GM21390 (cell line): ENCODE data around the gene NSD2.

ENCODE experiments used
- ATAC-seq: cut with Tn5 transposase; IDR thresholded peaks from one replicate; pipeline ENCODE4 v1.9.1; 2021; ENCODE audit not compliant: unreplicated experiment

Gene NSD2

GRCh38 chr4:1863297-1864033 lies 7.7 kb upstream of the NSD2 start:
- ATAC-seq, result no peak

GRCh38 chr4:1864076-1865008 lies 6.9 kb upstream of the NSD2 start:
- no peak for ATAC-seq

- no peak for ATAC-seq
Measured at GRCh38 chr4:1866189-1866661, 5.0 kb upstream of the NSD2 start.

- ATAC-seq, result no peak
Measured at GRCh38 chr4:1868293-1868692, 2.9 kb upstream of the NSD2 start.

GRCh38 chr4:1868912-1869311 lies 2.3 kb upstream of the NSD2 start:
- no peak for ATAC-seq

GRCh38 chr4:1869530-1870327 lies 1.5 kb upstream of the NSD2 start:
- ATAC-seq, result peak; percentile 1

- ATAC-seq, result peak; percentile 51
Measured at GRCh38 chr4:1870328-1870577, 940 bp upstream of the NSD2 start.

- peak; percentile 1 for ATAC-seq
Measured at GRCh38 chr4:1871471-1872021, 353 bp downstream of the NSD2 start.

- no peak for ATAC-seq
Measured at GRCh38 chr4:1872870-1873269, 1.7 kb downstream of the NSD2 start.

GRCh38 chr4:1873291-1873690 lies 2.1 kb downstream of the NSD2 start:
- ATAC-seq, result no peak

- ATAC-seq, result no peak
Measured at GRCh38 chr4:1873776-1874175, 2.6 kb downstream of the NSD2 start.

GRCh38 chr4:1874201-1874600 lies 3.0 kb downstream of the NSD2 start:
- no peak for ATAC-seq

- no peak for ATAC-seq
Measured at GRCh38 chr4:1879485-1879884, 8.3 kb downstream of the NSD2 start.

- ATAC-seq, result no peak
Measured at GRCh38 chr4:1880332-1880731, 9.1 kb downstream of the NSD2 start.

- no peak for ATAC-seq
Measured at GRCh38 chr4:1882850-1883271, 11.7 kb downstream of the NSD2 start.

- no peak for ATAC-seq
Measured at GRCh38 chr4:1883583-1883982, 12.4 kb downstream of the NSD2 start.

- no peak for ATAC-seq
Measured at GRCh38 chr4:1885414-1885813, 14.2 kb downstream of the NSD2 start.

- ATAC-seq, result no peak
Measured at GRCh38 chr4:1887052-1887451, 15.9 kb downstream of the NSD2 start.

GRCh38 chr4:1890979-1891570 lies 19.9 kb downstream of the NSD2 start:
- ATAC-seq, result no peak

- ATAC-seq, result no peak
Measured at GRCh38 chr4:1895971-1896657, 24.9 kb downstream of the NSD2 start.
